BLaER1 (cell line): ENCODE measurements around the gene GALNT15.
A peak's percentile ranks its signal among the peaks of the same experiment; 100 is the strongest.

Source experiments
- H3K27ac ChIP-seq: shearing (Covaris generic); formaldehyde crosslinking; 2 replicates; pipeline ENCODE4 v1.8.1; 2022
- H3K27me3 ChIP-seq: shearing (Covaris generic); formaldehyde crosslinking; 2 replicates; pipeline ENCODE4 v1.8.1; 2022
- H3K36me3 ChIP-seq: shearing (Covaris generic); formaldehyde crosslinking; 2 replicates; pipeline ENCODE4 v1.8.1; 2022
- H3K4me1 ChIP-seq: shearing (Covaris generic); formaldehyde crosslinking; 2 replicates; pipeline ENCODE4 v1.8.1; 2022
- H3K4me2 ChIP-seq: shearing (Covaris generic); formaldehyde crosslinking; 2 replicates; pipeline ENCODE4 v1.8.1; 2022
- H3K4me3 ChIP-seq: shearing (Covaris generic); formaldehyde crosslinking; 2 replicates; pipeline ENCODE4 v1.8.1; 2022
- H3K9ac ChIP-seq: shearing (Covaris generic); formaldehyde crosslinking; 2 replicates; pipeline ENCODE4 v1.8.1; 2022
- H3K9me3 ChIP-seq: shearing (Covaris generic); formaldehyde crosslinking; 2 replicates; pipeline ENCODE4 v1.8.1; 2022
- H4K20me1 ChIP-seq: shearing (Covaris generic); formaldehyde crosslinking; 2 replicates; pipeline ENCODE4 v1.8.1; 2022
- Cebpa-rat ChIP-seq: shearing (Covaris generic); IDR thresholded peaks from 2 replicates; pipeline ENCODE4 v1.8.1; 2022

GALNT15 gene

DNA sequence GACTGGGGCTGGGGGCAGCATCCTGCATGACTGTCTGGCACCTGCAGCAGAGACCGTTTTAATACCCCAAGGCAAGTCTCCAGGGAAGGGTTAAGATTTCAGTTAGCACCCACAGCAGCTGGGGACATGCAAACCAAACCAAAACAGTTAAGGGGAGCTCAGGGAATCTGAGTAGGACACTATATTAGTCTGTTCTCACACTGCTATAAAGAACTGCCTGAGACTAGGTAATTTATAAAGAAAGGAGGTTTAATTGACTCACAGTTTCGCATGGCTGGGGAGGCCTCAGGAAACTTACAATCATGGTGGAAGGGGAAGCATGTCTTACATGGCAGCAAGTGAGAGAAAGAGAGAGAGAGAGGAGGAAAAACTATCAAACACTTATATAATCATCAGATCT is 25.3 kb downstream of the GALNT15 start:
- H3K4me3 ChIP-seq = 0 out of 2 replicates have a peak overlapping the region, but pooled peaks have one; percentile 2
- H3K36me3 ChIP-seq = no peaks in the 10 kb centered on the region
- H3K4me1 ChIP-seq = peaks cover 94% of the 10 kb centered on the region
- no peaks in the 10 kb centered on the region for H3K27me3 ChIP-seq
- TF ChIP-seq Cebpa-rat = no peak
- peaks cover 24% of the 10 kb centered on the region for H3K9me3 ChIP-seq
- H3K9ac ChIP-seq = peak overlapping the region; percentile 64
- H4K20me1 ChIP-seq = no peaks in the 10 kb centered on the region
- peak overlapping the region; percentile 78 for H3K4me2 ChIP-seq
- H3K27ac ChIP-seq = peak overlapping the region; percentile 89

- Histone ChIP-seq H3K4me3 (0 out of 2 replicates have a peak overlapping the region, but pooled peaks have one; percentile 2), H3K4me1 (peaks cover 100% of the 10 kb centered on the region), H3K9ac (peak overlapping the region; percentile 64)
Measured at GRCh38 chr3:16200411-16200810, 25.9 kb downstream of the GALNT15 start.

DNA sequence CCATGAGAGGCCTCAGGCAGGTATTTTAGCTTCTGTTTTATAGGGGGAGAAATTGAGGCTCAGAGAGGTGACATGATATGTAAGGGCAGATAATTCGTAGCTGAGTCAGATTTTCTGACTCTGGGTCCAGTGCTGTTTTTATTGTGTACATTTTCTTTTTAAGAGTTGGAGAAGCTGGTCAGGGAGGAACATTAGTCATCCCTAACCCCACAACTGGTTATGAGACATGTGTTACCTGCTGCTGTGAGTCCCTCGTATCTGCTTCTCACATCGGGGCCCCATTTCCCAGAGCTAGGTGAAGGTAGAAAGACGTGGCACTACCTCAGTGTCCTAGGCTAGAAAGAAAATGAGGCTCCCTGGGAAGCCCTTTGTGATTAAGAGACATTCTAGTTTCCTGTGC is 28.6 kb downstream of the GALNT15 start:
- peaks cover 24% of the 10 kb centered on the region for H3K9me3 ChIP-seq

More at GRCh38 chr3:16200411-16200810, 25.9 kb downstream of the GALNT15 start:
- peak overlapping the region; percentile 89 for H3K27ac ChIP-seq
- no peaks in the 10 kb centered on the region for H4K20me1 ChIP-seq
- peaks cover 24% of the 10 kb centered on the region for H3K9me3 ChIP-seq
- no peak for TF ChIP-seq Cebpa-rat
- no peaks in the 10 kb centered on the region for H3K27me3 ChIP-seq
- H3K4me2 ChIP-seq = peak overlapping the region; percentile 78
- H3K36me3 ChIP-seq = no peaks in the 10 kb centered on the region

DNA sequence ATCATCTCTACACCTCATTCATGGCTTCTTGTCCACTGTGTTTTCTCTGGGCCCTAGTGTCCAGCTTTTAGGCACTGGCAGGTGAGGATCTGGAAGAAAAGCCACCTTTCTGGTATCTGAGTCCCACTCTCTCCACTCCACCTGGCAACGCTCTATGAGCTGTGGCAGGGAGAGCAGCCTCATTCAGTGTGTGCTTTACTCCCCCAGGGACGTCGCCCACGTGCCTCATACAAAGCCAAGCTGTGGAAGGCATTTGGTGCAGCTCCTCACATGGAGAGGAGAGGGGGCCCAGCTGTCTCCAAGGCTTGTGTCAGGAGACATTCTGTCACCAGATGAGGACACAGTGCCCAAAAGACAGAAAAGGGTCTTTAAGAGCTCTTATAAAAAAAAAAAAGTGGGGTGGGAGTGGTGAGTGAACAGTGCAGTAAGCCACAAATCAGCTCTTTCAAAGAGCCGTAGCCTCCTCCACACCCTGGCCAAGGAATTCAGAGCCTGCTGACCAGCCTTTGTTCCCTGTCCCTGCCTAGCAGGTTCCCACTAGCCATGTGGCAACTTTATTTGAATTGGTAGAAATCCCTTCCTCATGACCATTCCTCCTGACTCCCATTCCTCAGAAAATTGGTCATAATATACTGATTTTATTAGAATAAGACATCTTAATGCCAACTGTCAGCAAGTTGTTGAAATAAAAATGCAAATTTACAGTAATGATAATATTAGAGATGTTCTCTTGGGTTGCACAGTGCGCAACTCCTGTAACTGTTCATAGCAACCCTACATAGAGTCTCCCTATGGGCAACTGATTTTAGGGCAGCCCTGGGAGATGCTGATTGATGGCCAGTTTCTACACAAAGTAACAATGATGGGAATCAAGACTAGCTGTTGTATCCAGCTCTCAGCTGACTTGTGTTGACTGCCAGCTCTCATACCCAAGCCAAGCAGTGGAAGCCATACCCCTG is 29.5 kb downstream of the GALNT15 start:
- Histone ChIP-seq H3K4me2 (peak overlapping the region; percentile 58), H3K9me3 (peaks cover 24% of the 10 kb centered on the region), H4K20me1 (no peaks in the 10 kb centered on the region), H3K4me3 (no peak overlapping the region), H3K27ac (peak overlapping the region; percentile 73), H3K4me1 (peaks cover 68% of the 10 kb centered on the region), H3K27me3 (no peaks in the 10 kb centered on the region), H3K36me3 (no peaks in the 10 kb centered on the region), H3K9ac (peak overlapping the region; percentile 20; the same call in 1 of the 2 replicates)
- TF ChIP-seq Cebpa-rat = no peak

More for the DNA sequence above, 28.6 kb downstream of the GALNT15 start:
- Histone ChIP-seq H3K36me3 (no peaks in the 10 kb centered on the region), H3K27ac (peak overlapping the region; percentile 73), H4K20me1 (no peaks in the 10 kb centered on the region), H3K9ac (peak overlapping the region; percentile 20; the same call in 1 of the 2 replicates), H3K4me3 (no peak overlapping the region), H3K4me2 (peak overlapping the region; percentile 58), H3K27me3 (no peaks in the 10 kb centered on the region), H3K4me1 (peaks cover 77% of the 10 kb centered on the region)
- no peak for TF ChIP-seq Cebpa-rat

- peaks cover 60% of the 10 kb centered on the region for H3K4me1 ChIP-seq
- H3K4me3 ChIP-seq = no peak overlapping the region
- no peak overlapping the region for H3K9ac ChIP-seq
- no peak overlapping the region for H3K27ac ChIP-seq
- no peak overlapping the region for H3K4me2 ChIP-seq
- no peaks in the 10 kb centered on the region for H3K27me3 ChIP-seq
- H4K20me1 ChIP-seq = no peaks in the 10 kb centered on the region
- H3K36me3 ChIP-seq = no peaks in the 10 kb centered on the region
- H3K9me3 ChIP-seq = peaks cover 24% of the 10 kb centered on the region
- TF ChIP-seq Cebpa-rat = no peak
Measured at GRCh38 chr3:16204751-16205150, 30.3 kb downstream of the GALNT15 start.

DNA sequence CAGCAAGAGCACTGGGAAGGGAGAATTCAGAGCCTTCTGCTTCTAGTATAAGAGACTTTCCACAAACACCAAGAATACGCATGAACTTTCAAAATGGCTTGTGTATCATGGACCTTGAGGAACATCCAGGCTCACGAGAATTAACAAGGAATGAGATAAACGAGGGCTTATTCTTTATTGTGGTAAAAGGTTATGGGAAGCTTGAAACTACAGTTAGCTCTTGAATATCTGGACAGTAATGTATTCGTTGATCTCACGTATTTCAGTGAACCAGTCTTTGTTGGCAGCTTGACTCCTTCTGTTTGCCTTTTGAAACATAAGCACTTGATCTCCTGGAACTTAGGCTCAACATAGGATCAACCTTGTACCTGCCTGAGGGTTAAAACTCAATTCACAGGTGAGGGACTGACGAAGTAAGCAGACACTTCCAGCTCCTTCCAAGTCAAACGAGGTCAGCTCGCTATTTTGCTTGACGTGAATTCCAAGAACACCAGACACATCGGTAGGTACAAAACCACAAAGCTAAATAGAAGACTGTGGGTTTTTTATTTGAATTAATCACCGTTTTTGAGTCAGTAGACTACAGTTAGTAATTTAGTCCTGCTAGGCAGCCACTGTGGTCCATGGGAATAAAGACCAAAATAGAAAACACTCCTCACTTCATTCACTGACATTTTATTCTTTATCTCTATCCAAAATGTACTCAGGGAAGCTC is 30.8 kb downstream of the GALNT15 start:
- Histone ChIP-seq H3K4me2 (peak overlapping the region; percentile 10; the same call in 1 of the 2 replicates), H3K27ac (no peak overlapping the region), H3K4me1 (peaks cover 54% of the 10 kb centered on the region), H3K9ac (no peak overlapping the region), H3K4me3 (no peak overlapping the region), H4K20me1 (no peaks in the 10 kb centered on the region), H3K9me3 (peaks cover 23% of the 10 kb centered on the region), H3K27me3 (no peaks in the 10 kb centered on the region), H3K36me3 (no peaks in the 10 kb centered on the region)
- TF ChIP-seq Cebpa-rat = no peak

DNA sequence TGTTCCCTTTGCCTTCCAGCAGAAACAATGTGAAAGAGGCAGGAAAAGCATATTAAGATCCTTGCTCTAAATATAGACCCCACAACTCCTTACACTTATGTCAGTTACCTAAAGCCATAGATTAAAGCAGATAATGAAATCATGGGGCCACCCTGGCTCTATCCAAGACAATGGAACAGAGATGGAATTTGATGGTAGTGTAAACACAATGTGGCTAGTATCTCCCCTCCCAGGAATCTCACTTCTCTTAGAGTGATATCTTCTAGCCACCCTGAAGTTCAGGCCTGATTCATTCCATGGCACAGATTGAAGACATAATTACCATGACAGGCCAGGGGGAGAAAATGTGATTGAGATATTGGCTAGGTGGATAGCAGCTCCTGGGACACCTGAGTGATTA is 32.6 kb downstream of the GALNT15 start:
- no peak for TF ChIP-seq Cebpa-rat
- no peaks in the 10 kb centered on the region for H4K20me1 ChIP-seq
- H3K9me3 ChIP-seq = peaks cover 7% of the 10 kb centered on the region
- H3K4me3 ChIP-seq = no peak overlapping the region
- H3K27ac ChIP-seq = no peak overlapping the region
- no peaks in the 10 kb centered on the region for H3K27me3 ChIP-seq
- H3K4me2 ChIP-seq = no peak overlapping the region
- no peaks in the 10 kb centered on the region for H3K36me3 ChIP-seq
- no peak overlapping the region for H3K9ac ChIP-seq
- H3K4me1 ChIP-seq = peaks cover 37% of the 10 kb centered on the region

- no peak overlapping the region for H3K4me3 ChIP-seq
- H3K9ac ChIP-seq = no peak overlapping the region
- H3K36me3 ChIP-seq = no peaks in the 10 kb centered on the region
- no peak for TF ChIP-seq Cebpa-rat
- no peak overlapping the region for H3K4me2 ChIP-seq
- H3K27me3 ChIP-seq = no peaks in the 10 kb centered on the region
- H4K20me1 ChIP-seq = no peaks in the 10 kb centered on the region
- H3K27ac ChIP-seq = no peak overlapping the region
- no peaks in the 10 kb centered on the region for H3K9me3 ChIP-seq
- H3K4me1 ChIP-seq = no peaks in the 10 kb centered on the region
Measured at GRCh38 chr3:16211176-16211904, 36.9 kb downstream of the GALNT15 start.

- no peaks in the 10 kb centered on the region for H3K4me1 ChIP-seq
- no peak overlapping the region for H3K27ac ChIP-seq
- TF ChIP-seq Cebpa-rat = no peak
- H4K20me1 ChIP-seq = no peaks in the 10 kb centered on the region
- H3K9me3 ChIP-seq = no peaks in the 10 kb centered on the region
- H3K36me3 ChIP-seq = no peaks in the 10 kb centered on the region
- H3K4me2 ChIP-seq = no peak overlapping the region
- no peak overlapping the region for H3K9ac ChIP-seq
- H3K4me3 ChIP-seq = no peak overlapping the region
- H3K27me3 ChIP-seq = no peaks in the 10 kb centered on the region
Measured at GRCh38 chr3:16214366-16214765, 39.9 kb downstream of the GALNT15 start.
